Measurements from ENCODE around the gene LRRC57.

The LRRC57 gene

GRCh38 chr15:42548249-42549031 lies at the start of gene LRRC57, which contains the start of gene HAUS2:
LRRC57 (minus strand) TSS chr15:42548793; CDS start chr15:42548434, 359 bp downstream.
HAUS2 (plus strand) TSS chr15:42548838; CDS start chr15:42548873, 35 bp downstream.
- H3K27ac ChIP-seq = peak within 1 kb of the TSS; percentile 95
- H3K9me3 ChIP-seq (ENCODE audit: severe bottlenecking) = no peaks in the 10 kb centered on the region
- peak within 1 kb of the TSS; percentile 99 for H3K4me3 ChIP-seq (ENCODE audit: low read depth, low read length)
- peaks cover 38% of the 10 kb centered on the region for H3K36me3 ChIP-seq
- TF ChIP-seq CTCF (IDR thresholded peaks at IDR 0.05; ENCODE audit: low read depth, low read length) = no peak
- DNase-seq = peak; percentile 91
- H3K27me3 ChIP-seq (ENCODE audit: insufficient read depth, low read depth, severe bottlenecking) = no peaks in the 10 kb centered on the region

- DNase-seq = no peak
- Histone ChIP-seq H3K27me3 (ENCODE audit: insufficient read depth, low read depth, severe bottlenecking) (no peaks in the 10 kb centered on the region), H3K27ac (no peak overlapping the region), H3K4me3 (ENCODE audit: low read depth, low read length) (no peak overlapping the region), H3K36me3 (peaks cover 18% of the 10 kb centered on the region), H3K9me3 (ENCODE audit: severe bottlenecking) (no peaks in the 10 kb centered on the region)
- no peak for TF ChIP-seq CTCF (IDR thresholded peaks at IDR 0.05; ENCODE audit: low read depth, low read length)
These were observed 47.1 kb upstream of the LRRC57 start for GRCh38 chr15:42595626-42596240.

- peaks cover 20% of the 10 kb centered on the region for H3K36me3 ChIP-seq
- H3K27ac ChIP-seq = no peak overlapping the region
- no peaks in the 10 kb centered on the region for H3K9me3 ChIP-seq (ENCODE audit: severe bottlenecking)
- H3K27me3 ChIP-seq (ENCODE audit: insufficient read depth, low read depth, severe bottlenecking) = no peaks in the 10 kb centered on the region
- no peak for TF ChIP-seq CTCF (IDR thresholded peaks at IDR 0.05; ENCODE audit: low read depth, low read length)
- H3K4me3 ChIP-seq (ENCODE audit: low read depth, low read length) = no peak overlapping the region
- DNase-seq = no peak
These were observed 45.5 kb upstream of the LRRC57 start for GRCh38 chr15:42594095-42594494.

- no peaks in the 10 kb centered on the region for H3K27me3 ChIP-seq (ENCODE audit: insufficient read depth, low read depth, severe bottlenecking)
- peaks cover 20% of the 10 kb centered on the region for H3K36me3 ChIP-seq
- H3K9me3 ChIP-seq (ENCODE audit: severe bottlenecking) = no peaks in the 10 kb centered on the region
- no peak overlapping the region for H3K27ac ChIP-seq
- no peak overlapping the region for H3K4me3 ChIP-seq (ENCODE audit: low read depth, low read length)
- no peak for DNase-seq
- no peak for TF ChIP-seq CTCF (IDR thresholded peaks at IDR 0.05; ENCODE audit: low read depth, low read length)
These were observed 44.5 kb upstream of the LRRC57 start for GRCh38 chr15:42593143-42593542.

GRCh38 chr15:42592716-42593115 lies 44.1 kb upstream of the LRRC57 start:
- H3K27ac ChIP-seq = no peak overlapping the region
- DNase-seq = no peak
- TF ChIP-seq CTCF (IDR thresholded peaks at IDR 0.05; ENCODE audit: low read depth, low read length) = no peak

More at GRCh38 chr15:42592716-42593115, 44.1 kb upstream of the LRRC57 start:
- H3K4me3 ChIP-seq (ENCODE audit: low read depth, low read length) = no peak overlapping the region
- H3K36me3 ChIP-seq = peaks cover 20% of the 10 kb centered on the region
- no peaks in the 10 kb centered on the region for H3K9me3 ChIP-seq (ENCODE audit: severe bottlenecking)
- no peaks in the 10 kb centered on the region for H3K27me3 ChIP-seq (ENCODE audit: insufficient read depth, low read depth, severe bottlenecking)
